DMS153 treated with DMSO at 0.1 percent for 48 hours (cell line): ENCODE data around the gene GTPBP6.
"Not testable (repeated sequence)": the region's sequence is repeated elsewhere in the genome, so short reads cannot be mapped to it uniquely, and the experiment has no call there.

Experiments
- DNase-seq: peaks from one replicate; lab custom pipeline; 2025; ENCODE audit not compliant: unreplicated experiment; lab: John Stamatoyannopoulos, UW

The GTPBP6 gene

GRCh38 chrX:318068-318738 lies 393 bp downstream of the GTPBP6 start:
- DNase-seq = no peak

GRCh38 chrX:317424-318067 lies 1.1 kb downstream of the GTPBP6 start:
- no peak for DNase-seq

- DNase-seq = no peak
Observed at GRCh38 chrX:316351-317325, 2.0 kb downstream of the GTPBP6 start.

- no peak for DNase-seq
Observed at GRCh38 chrX:314781-315595, 3.6 kb downstream of the GTPBP6 start.

GRCh38 chrX:314049-314448 lies 4.5 kb downstream of the GTPBP6 start:
- DNase-seq = no peak

- no peak for DNase-seq
Observed at GRCh38 chrX:313546-313945, 5.0 kb downstream of the GTPBP6 start.

- no peak for DNase-seq
Observed at GRCh38 chrX:312621-313331, 5.8 kb downstream of the GTPBP6 start.

- DNase-seq = no peak
Observed at GRCh38 chrX:311156-312129, 7.2 kb downstream of the GTPBP6 start.

GRCh38 chrX:310621-311155 lies 7.9 kb downstream of the GTPBP6 start:
- no peak for DNase-seq

GRCh38 chrX:308821-309520 lies 9.6 kb downstream of the GTPBP6 start:
- no peak for DNase-seq

GRCh38 chrX:307261-308111 lies 11.1 kb downstream of the GTPBP6 start:
- no peak for DNase-seq

- DNase-seq = not testable (repeated sequence)
Observed at GRCh38 chrX:306614-307251, 11.9 kb downstream of the GTPBP6 start.

GRCh38 chrX:305781-306613 lies 12.6 kb downstream of the GTPBP6 start:
- DNase-seq = not testable (repeated sequence)

- DNase-seq = no peak
Observed at GRCh38 chrX:302975-303374, 15.6 kb downstream of the GTPBP6 start.

- no peak for DNase-seq
Observed at GRCh38 chrX:300334-300733, 18.3 kb downstream of the GTPBP6 start.

- no peak for DNase-seq
Observed at GRCh38 chrX:298993-299392, 19.6 kb downstream of the GTPBP6 start.
